Transverse colon (tissue), 3 donors: ENCODE data around the gene ETFB.

ENCODE experiments used
- POLR2A ChIP-seq: fragments of 450-650 bp; IDR thresholded peaks from one replicate; pipeline ENCODE4 v1.6.1; 2016; ENCODE audit warnings: antibody characterized with exemption, mild to moderate bottlenecking, moderate library complexity
- TF ChIP-seq, protein P1 (sequence below), 5 experiments: fragments of 200-600 bp in 3 of 5; fragments of 450-650 bp in 2 of 5; sonication (generic) in 3 of 5; IDR thresholded peaks; 1 replicate in 2 of 5; 2 replicates in 3 of 5; pipeline ENCODE4 v1.5.1; 2016 to 2017; ENCODE audit warnings: antibody characterized with exemption in 5 of 5, inconsistent platforms in 3 of 5, mild to moderate bottlenecking in 2 of 5, moderate library complexity in 1 of 5

GRCh38 chr19:51394050-51394836 is 28.1 kb upstream of the ETFB start:
- no peak for TF ChIP-seq POLR2A
- TF ChIP-seq, protein P1, sequence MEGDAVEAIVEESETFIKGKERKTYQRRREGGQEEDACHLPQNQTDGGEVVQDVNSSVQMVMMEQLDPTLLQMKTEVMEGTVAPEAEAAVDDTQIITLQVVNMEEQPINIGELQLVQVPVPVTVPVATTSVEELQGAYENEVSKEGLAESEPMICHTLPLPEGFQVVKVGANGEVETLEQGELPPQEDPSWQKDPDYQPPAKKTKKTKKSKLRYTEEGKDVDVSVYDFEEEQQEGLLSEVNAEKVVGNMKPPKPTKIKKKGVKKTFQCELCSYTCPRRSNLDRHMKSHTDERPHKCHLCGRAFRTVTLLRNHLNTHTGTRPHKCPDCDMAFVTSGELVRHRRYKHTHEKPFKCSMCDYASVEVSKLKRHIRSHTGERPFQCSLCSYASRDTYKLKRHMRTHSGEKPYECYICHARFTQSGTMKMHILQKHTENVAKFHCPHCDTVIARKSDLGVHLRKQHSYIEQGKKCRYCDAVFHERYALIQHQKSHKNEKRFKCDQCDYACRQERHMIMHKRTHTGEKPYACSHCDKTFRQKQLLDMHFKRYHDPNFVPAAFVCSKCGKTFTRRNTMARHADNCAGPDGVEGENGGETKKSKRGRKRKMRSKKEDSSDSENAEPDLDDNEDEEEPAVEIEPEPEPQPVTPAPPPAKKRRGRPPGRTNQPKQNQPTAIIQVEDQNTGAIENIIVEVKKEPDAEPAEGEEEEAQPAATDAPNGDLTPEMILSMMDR (IDR thresholded peaks at IDR 0.05): no peak
